ENCODE results near the gene BSPRY.
"Not testable (repeated sequence)": the region's sequence is repeated elsewhere in the genome, so short reads cannot be mapped to it uniquely, and the experiment has no call there.

BSPRY gene

GRCh38 chr9:113343732-113344231 lies 5.6 kb upstream of the BSPRY start:
- DNase-seq, result no peak

- DNase-seq, result no peak
Observed at GRCh38 chr9:113345190-113345589, 4.2 kb upstream of the BSPRY start.

DNA sequence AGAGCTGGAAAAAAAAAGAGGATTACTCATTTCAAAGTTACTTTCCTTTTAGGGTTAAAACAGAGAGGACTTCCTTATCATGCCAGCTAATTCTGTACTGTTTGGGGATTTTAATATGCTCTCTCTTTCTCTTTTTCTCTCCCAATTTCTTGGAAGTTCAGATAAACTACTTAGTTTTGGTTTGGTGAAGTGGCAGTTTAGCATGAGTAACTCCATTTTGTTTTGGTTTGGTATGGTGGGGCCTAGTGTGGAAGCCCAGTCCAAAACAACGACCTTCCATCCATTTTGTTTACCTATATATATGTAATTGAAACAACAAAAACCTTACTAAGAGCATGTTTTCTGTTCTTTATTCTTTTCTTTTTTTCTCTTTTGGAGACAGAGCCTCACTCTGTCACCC lies 3.7 kb upstream of the BSPRY start:
- DNase-seq, result no peak

DNA sequence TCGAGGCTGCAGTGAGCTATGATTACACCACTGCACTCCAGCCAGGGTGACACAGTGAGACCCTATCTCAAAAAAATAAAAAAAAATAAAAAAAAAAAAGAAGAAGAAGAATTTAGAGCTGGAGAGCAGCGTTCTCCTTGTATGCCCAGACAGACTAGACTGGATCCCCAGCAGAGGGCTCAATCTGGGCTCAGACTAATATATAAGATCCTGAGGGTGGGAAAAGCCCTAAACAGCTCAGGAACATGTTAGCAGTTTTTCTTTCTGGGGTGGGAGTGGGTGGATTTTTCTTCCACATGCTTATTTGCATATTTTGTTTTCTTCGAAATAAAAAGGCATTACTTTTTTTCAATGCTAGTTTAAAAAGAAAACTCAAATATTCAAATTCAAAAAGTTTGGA lies 904 bp upstream of the BSPRY start:
- no peak for DNase-seq

DNA sequence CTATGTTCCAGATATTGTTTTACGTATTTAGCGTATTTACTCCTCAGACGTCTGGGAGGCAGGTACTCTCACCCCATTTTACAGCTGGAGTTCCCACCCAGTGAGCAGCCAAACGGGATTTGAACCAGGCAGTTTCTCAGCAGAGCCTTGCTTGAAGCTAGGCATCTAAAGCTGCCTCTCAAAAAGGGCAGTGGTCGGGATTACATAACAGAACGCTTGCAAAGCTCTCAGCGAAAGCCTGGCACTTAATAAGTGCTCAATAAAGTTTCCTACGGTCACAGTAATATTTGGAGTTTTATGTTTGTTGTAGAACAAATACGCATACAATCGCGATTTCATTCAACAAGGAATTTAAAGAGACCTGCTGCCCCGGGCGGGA lies 286 bp upstream of the BSPRY start:
- no peak for DNase-seq

DNA sequence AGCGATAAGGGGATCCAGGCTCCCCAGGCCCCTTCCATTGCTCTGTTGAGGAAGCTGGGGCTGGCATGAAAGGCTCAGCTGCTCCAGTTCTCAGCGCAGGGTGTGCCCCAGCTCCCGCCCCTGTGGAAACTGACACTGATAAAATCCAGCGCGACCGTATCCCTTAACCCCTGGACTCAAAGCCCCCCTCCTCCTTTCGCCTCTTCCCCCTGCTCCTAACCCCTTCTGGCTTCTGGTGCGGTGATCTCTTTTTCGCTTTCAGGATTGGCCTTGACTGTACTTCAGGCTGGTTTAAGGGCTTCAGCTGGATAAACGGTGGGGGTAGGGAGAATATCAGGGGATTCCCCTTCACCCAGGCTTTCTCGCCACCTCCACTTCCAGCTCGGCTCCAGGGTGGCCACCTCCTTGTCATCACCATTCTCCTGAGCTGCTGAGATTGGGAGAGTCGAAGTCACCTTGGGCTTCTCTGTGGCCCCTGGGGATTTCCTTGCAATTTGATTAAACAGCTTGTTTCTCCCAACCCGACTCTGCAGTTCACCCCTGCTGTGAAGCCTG lies 843 bp downstream of the BSPRY start:
- no peak for DNase-seq

GRCh38 chr9:113350937-113351336 lies 1.6 kb downstream of the BSPRY start:
- no peak for DNase-seq

GRCh38 chr9:113352006-113352405 lies 2.7 kb downstream of the BSPRY start:
- DNase-seq, result no peak

- no peak for DNase-seq
Observed at GRCh38 chr9:113352411-113352810, 3.1 kb downstream of the BSPRY start.

- no peak for DNase-seq
Observed at GRCh38 chr9:113355040-113355596, 5.8 kb downstream of the BSPRY start.

GRCh38 chr9:113356686-113357292 lies 7.4 kb downstream of the BSPRY start:
- no peak for DNase-seq

- DNase-seq, result no peak
Observed at GRCh38 chr9:113359385-113359784, 10.0 kb downstream of the BSPRY start.

DNA sequence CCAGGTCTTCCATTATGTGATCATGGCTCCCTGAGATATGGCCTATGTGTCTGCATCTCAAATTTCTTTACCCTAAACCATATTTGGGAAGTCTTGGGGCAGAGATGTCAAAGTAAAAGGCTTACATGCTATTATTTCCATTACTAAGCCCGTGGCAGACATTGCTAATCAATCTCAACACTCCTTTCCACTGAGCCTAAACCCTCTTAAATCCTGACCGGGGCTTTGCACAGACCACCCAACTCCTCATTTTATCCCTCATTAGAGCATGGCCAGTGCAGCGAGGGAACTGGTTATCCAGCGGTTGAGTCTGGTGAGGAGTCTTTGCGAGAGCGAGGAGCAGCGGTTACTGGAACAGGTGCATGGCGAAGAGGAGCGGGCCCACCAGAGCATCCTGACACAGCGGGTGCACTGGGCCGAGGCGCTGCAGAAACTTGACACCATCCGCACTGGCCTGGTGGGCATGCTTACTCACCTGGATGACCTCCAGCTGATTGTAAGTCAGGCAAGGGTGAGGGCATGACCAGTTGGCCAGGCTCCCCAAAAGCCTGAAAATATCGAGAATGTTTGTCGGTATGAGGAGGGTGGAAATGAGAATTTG lies 11.0 kb downstream of the BSPRY start:
- DNase-seq, result no peak

DNA sequence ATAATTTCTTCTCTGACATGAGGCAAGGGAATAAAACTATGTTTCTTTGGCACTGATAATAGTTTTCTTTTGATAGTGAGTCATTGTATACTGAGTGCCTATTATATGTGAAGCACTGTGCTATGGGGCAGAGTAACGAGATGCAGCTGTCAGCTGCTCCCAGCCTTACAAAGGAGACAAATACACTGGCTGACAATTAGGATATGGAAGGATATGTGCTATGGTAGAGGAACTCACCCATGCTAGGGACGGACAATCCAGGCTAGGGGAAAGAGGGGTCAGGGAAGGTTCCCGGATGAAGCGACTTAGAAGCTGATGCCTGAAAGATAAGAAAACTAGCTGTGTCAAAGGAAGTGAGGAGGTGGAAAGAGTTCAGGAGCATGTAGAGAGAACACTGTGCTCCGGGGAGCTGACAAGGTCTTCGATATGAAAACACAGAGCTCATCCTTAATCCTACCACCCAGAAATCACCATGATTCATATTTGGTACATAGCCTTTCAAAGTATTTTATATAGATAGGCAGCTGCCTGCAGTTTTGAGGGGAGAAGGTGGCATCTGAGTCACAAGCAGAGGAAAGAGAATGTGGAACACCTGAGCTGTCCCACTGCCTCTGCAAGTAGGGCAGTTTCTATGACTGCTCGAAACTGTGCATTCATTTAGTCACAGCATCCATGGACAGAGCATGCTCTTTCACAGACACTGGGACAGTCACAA lies 12.1 kb downstream of the BSPRY start:
- no peak for DNase-seq

DNA sequence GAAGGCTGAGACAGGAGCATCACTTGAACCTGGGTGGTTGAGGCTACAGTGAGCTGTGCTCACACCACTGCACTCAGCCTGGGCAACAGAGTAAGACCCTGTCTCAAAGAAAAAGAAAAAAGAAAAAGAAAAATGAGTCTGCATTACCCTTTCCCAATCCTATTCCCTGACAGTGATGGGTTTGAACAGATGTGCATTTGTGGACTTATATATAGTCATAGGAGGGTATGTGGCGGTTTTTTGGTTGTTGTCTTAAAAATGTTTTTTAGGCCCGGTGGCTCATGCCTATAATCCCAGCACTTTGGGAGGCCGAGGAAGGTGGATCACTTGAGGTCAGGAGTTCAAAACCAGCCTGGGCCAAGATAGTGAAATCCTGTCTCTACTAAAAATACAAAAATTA lies 14.0 kb downstream of the BSPRY start:
- no peak for DNase-seq

DNA sequence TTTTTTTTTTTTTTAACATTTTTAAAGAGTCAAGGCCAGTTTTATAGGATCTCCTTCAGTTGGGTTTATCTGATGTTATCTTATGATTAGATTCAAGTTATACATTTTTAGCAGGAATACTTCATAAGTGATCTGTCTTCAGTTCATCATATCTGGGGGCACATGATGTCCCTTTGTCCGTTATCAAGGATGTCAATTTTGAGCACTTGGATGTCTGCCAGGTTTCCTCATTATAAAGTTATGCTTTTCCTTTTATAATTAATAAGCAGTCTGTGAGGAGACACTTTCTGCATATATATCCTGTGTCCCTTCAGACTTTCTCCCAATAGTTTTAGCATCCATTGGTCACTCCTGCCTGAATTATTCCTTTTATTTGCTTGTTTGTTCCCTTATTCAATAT lies 15.6 kb downstream of the BSPRY start:
- no peak for DNase-seq

- not testable (repeated sequence) for DNase-seq
Observed at GRCh38 chr9:113365652-113366051, 16.3 kb downstream of the BSPRY start.

- no peak for DNase-seq
Observed at GRCh38 chr9:113368348-113368981, 19.1 kb downstream of the BSPRY start.

- DNase-seq, result no peak
Observed at GRCh38 chr9:113368982-113369854, 19.9 kb downstream of the BSPRY start.

DNA sequence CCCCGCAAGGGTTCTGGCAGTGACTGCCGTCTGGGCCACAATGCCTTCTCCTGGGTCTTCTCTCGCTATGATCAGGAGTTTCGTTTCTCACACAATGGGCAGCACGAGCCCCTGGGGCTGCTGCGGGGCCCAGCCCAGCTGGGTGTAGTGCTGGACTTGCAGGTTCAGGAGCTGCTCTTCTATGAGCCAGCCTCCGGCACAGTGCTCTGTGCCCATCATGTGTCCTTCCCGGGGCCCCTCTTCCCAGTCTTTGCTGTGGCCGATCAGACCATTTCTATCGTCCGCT lies 20.5 kb downstream of the BSPRY start:
- no peak for DNase-seq

GRCh38 chr9:113370806-113371325 lies 21.5 kb downstream of the BSPRY start:
- DNase-seq, result no peak

- no peak for DNase-seq
Observed at GRCh38 chr9:113372059-113372458, 22.7 kb downstream of the BSPRY start.

Data from cortex of kidney (tissue), 1 donor.